ENCODE measurements around the gene KCNK15. TPM values are rescaled to one million over a fixed set of nuclear protein-coding genes. Genes with fewer than 3 reads are reported as not detected.

KCNK15 gene
- total RNA-seq, 1 experiment from 2014 or later = 0.33 TPM

DNA sequence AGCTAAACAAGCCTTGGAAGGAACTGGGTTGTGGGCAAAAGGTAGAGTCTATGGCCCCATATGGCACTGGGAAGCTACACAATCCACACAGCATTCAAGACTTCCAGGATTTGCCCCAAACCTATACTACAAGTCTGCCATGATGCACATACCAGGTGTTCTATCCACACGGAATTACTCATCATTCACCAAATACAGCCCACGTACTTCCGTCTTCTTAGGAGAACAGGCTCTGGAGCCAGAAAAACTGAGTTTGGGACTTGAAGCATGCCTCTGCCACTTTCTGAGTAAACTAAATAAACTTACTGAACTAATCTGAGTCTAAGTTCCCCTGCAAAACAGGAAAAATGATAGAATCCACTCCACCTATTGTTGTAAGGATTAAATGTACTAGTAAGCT is 36.1 kb downstream of the KCNK15 start:
- no peak overlapping the region for H3K18ac ChIP-seq (ENCODE audit: insufficient read length, low read depth, low read length)
- no CpG with 5 or more reads among the region's 3 CpGs for WGBS (ENCODE audit: extremely low coverage, insufficient read length, low lambda C conversion rate)
- TF ChIP-seq CTCF (conservative IDR thresholded peaks at IDR 0.05) = no peak

More for the DNA sequence above, 36.1 kb downstream of the KCNK15 start:
- H4K20me1 ChIP-seq (ENCODE audit: control insufficient read depth, insufficient read depth, insufficient read length) = no peaks in the 10 kb centered on the region
- no peak overlapping the region for H3K4me2 ChIP-seq (ENCODE audit: insufficient read depth, insufficient read length, low read length)
- DNase-seq = no peak
- no peak overlapping the region for H2BK120ac ChIP-seq (ENCODE audit: low read depth, low read length, poor library complexity, severe bottlenecking)
- H4K5ac ChIP-seq (ENCODE audit: insufficient read length, low read depth, low read length) = no peak overlapping the region
- H2AK5ac ChIP-seq (ENCODE audit: insufficient read length, low read length) = no peak overlapping the region
- H2BK20ac ChIP-seq (ENCODE audit: low read depth, low read length, poor library complexity, severe bottlenecking) = no peak overlapping the region
- H2BK15ac ChIP-seq (ENCODE audit: low read depth, low read length) = no peak overlapping the region
- H2AFZ ChIP-seq (ENCODE audit: low read length) = no peak overlapping the region
- no peaks in the 10 kb centered on the region for H3K79me1 ChIP-seq (ENCODE audit: insufficient read depth, low read depth, low read length, poor library complexity, severe bottlenecking)
- no peaks in the 10 kb centered on the region for H3K23me2 ChIP-seq (ENCODE audit: insufficient read length, low read depth, low read length, poor library complexity, severe bottlenecking)
- H3K4me1 Mint-ChIP-seq = peaks cover 28 to 29% of the 10 kb centered on the region in 2 experiments
- H3K9ac ChIP-seq (ENCODE audit: extremely low read depth, insufficient read length, low read length) = no peak overlapping the region
- no peak overlapping the region for H2BK5ac ChIP-seq (ENCODE audit: insufficient read length, low read length)
- H3K4me1 ChIP-seq (ENCODE audit: insufficient read depth, low read length) = peaks cover 17% of the 10 kb centered on the region; the same call in 1 of the 2 replicates
- H2BK12ac ChIP-seq (ENCODE audit: insufficient read length, low read depth, low read length) = no peak overlapping the region
- no peaks in the 10 kb centered on the region for H3K9me3 Mint-ChIP-seq
- no peaks in the 10 kb centered on the region for H3K9me3 ChIP-seq (ENCODE audit: control insufficient read depth, low read depth, low read length)
- H3K23ac ChIP-seq (ENCODE audit: insufficient read length, low read depth, low read length) = no peak overlapping the region
- H3K27me3 ChIP-seq (ENCODE audit: insufficient read depth, low read length) = no peaks in the 10 kb centered on the region
- no peak overlapping the region for H4K8ac ChIP-seq (replicated peaks; ENCODE audit: insufficient read length, low read depth, low read length)
- no peak overlapping the region for H3K27ac ChIP-seq (ENCODE audit: insufficient read length, low read depth, low read length)
- H3K79me2 ChIP-seq (ENCODE audit: insufficient read depth, low read length) = no peaks in the 10 kb centered on the region
- no peak overlapping the region for H3K27ac Mint-ChIP-seq
- H3K4me3 Mint-ChIP-seq = no peak overlapping the region
- H3K14ac ChIP-seq (ENCODE audit: insufficient read depth, low read length) = no peak overlapping the region
- no peak overlapping the region for H3T11ph ChIP-seq (ENCODE audit: low read length)
- H3K27me3 Mint-ChIP-seq (ENCODE audit: low read depth) = peaks cover 3% of the 10 kb centered on the region; the same call in 1 of the 2 replicates
- H3K36me3 Mint-ChIP-seq (ENCODE audit: insufficient read depth in 1 of 3, low read depth in 3 of 3) = no peaks in the 10 kb centered on the region
- no peak overlapping the region for H3K4ac ChIP-seq (ENCODE audit: low read depth, low read length)
- H4K91ac ChIP-seq (ENCODE audit: insufficient read length, low read depth, low read length) = no peak overlapping the region
- H3K56ac ChIP-seq (ENCODE audit: insufficient read length, low read depth, low read length) = no peak overlapping the region
